ENCODE data around the gene CCDC177. TPM values are rescaled to one million over a fixed set of nuclear protein-coding genes. Genes with fewer than 3 reads are reported as not detected.
A peak's percentile ranks its signal among the peaks of the same experiment; 100 is the strongest.

CCDC177 gene
- total RNA-seq, 2 experiments from 2014 or later = not detected

DNA sequence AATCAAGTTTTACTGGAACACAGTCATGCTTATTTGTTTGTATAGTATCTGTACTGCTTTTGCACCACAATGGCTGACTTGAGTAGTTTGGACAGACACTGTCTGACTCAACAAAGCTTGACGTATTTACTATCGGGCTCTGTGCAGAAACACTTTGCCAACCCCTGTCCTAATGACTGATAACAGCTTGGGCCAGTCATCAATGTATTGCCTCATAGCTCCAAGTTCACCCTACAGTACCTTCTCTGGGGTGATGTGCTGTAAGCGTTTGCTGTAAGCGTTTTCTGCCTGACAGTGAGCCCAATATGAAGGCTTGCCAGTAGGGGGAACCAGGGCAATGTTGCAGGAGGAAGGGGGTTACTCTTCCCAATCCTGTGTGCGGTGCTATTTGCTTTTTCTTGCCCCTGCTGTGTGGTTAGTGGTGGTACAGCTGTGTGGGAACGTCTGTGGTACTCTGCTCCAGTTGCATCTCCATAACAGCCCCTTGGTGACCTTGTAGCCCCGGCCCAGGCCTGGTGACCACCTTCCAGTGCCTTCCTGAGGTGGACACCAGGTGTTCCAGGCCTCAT lies 5.4 kb upstream of the CCDC177 start:
- CTCF ChIA-PET (ENCODE audit: unreplicated experiment) = interaction anchor here (0.7 kb wide), 1 partner anchor 133 kb away, joined by 3 read pairs; no protein-coding TSS in a partner anchor
- Histone ChIP-seq H3K4me2 (ENCODE audit: low read length) (no peak overlapping the region), H3K4me3 (ENCODE audit: low read depth, low read length, poor library complexity, severe bottlenecking) (no peak overlapping the region), H3K27ac (ENCODE audit: low read depth, low read length, poor library complexity, severe bottlenecking) (no peak overlapping the region), H4K20me1 (ENCODE audit: insufficient read depth, low read length) (no peaks in the 10 kb centered on the region), H3K9me3 (ENCODE audit: low read length) (no peaks in the 10 kb centered on the region), H3K79me2 (ENCODE audit: insufficient read depth, low read depth, low read length) (no peaks in the 10 kb centered on the region), H2AFZ (ENCODE audit: low read length) (no peak overlapping the region), H3K36me3 (ENCODE audit: insufficient read depth, low read length) (no peaks in the 10 kb centered on the region), H3K9me2 (ENCODE audit: insufficient read depth, low read length) (no peaks in the 10 kb centered on the region), H3K4me1 (ENCODE audit: insufficient read depth, low read length, poor library complexity, severe bottlenecking) (peaks cover 7% of the 10 kb centered on the region)
- DNase-seq (ENCODE audit: low spot score) = peak; percentile 57
- no TSS peak for BruUV-seq (replicated peaks)
- POLR2A ChIA-PET = interaction anchor here (1.4 kb wide), 1 partner anchor 19 kb away, joined by 4 read pairs; no protein-coding TSS in a partner anchor
- TF ChIP-seq EZH2phosphoT487 (IDR thresholded peaks at IDR 0.05; ENCODE audit: borderline replicate concordance, low read depth, low read length) = no peak
- TF ChIP-seq, protein P1, sequence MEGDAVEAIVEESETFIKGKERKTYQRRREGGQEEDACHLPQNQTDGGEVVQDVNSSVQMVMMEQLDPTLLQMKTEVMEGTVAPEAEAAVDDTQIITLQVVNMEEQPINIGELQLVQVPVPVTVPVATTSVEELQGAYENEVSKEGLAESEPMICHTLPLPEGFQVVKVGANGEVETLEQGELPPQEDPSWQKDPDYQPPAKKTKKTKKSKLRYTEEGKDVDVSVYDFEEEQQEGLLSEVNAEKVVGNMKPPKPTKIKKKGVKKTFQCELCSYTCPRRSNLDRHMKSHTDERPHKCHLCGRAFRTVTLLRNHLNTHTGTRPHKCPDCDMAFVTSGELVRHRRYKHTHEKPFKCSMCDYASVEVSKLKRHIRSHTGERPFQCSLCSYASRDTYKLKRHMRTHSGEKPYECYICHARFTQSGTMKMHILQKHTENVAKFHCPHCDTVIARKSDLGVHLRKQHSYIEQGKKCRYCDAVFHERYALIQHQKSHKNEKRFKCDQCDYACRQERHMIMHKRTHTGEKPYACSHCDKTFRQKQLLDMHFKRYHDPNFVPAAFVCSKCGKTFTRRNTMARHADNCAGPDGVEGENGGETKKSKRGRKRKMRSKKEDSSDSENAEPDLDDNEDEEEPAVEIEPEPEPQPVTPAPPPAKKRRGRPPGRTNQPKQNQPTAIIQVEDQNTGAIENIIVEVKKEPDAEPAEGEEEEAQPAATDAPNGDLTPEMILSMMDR (conservative IDR thresholded peaks at IDR 0.05; ENCODE audit: low read length) = peak; percentile 76
- intact Hi-C loops (cut with micrococcal nuclease; ENCODE audit: unreplicated experiment) = loop anchor here (10.0 kb wide), 2 partner anchors 235 to 435 kb away; no protein-coding TSS in a partner anchor

DNA sequence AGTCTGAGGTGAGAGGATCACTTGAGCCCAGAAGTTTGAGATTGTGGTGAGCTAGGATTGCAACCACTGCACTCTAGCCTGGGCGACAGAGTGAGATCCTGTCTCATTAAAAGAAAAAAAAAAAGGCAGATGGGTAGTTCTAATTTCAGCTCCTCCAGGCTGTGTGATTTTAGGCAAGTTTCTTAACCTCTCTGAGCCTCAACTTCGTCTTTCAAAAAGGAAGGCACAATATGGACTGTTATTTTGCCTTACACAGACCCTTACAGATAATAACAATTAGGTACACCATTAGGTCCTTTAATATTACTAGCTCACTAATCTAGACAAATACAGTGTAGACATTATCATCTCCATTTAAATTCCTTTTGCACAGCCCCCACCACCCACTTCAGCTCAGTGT lies 4.8 kb upstream of the CCDC177 start:
- intact Hi-C loops (cut with micrococcal nuclease; ENCODE audit: unreplicated experiment) = no loop called here
- no TSS peak for BruUV-seq (replicated peaks)
- H3K4me1 ChIP-seq (ENCODE audit: insufficient read depth, low read length, poor library complexity, severe bottlenecking) = peaks cover 7% of the 10 kb centered on the region
- H3K4me2 ChIP-seq (ENCODE audit: low read length) = no peak overlapping the region
- no peaks in the 10 kb centered on the region for H3K36me3 ChIP-seq (ENCODE audit: insufficient read depth, low read length)
- H3K9me2 ChIP-seq (ENCODE audit: insufficient read depth, low read length) = no peaks in the 10 kb centered on the region
- no peaks in the 10 kb centered on the region for H4K20me1 ChIP-seq (ENCODE audit: insufficient read depth, low read length)
- ChIA-PET CTCF (ENCODE audit: unreplicated experiment) (interaction anchor here (0.6 to 0.7 kb wide), 2 partner anchors 133 to 182 kb away, joined by 3 read pairs; no protein-coding TSS in a partner anchor), POLR2A (interaction anchor here (0.7 to 1.4 kb wide), 2 partner anchors 18 to 24 kb away, joined by 3 to 4 read pairs; no protein-coding TSS in a partner anchor)
- no peak overlapping the region for H2AFZ ChIP-seq (ENCODE audit: low read length)
- H3K9me3 ChIP-seq (ENCODE audit: low read length) = no peaks in the 10 kb centered on the region
- no peak for DNase-seq (ENCODE audit: low spot score)
- H3K27ac ChIP-seq (ENCODE audit: low read depth, low read length, poor library complexity, severe bottlenecking) = no peak overlapping the region
- no peak overlapping the region for H3K4me3 ChIP-seq (ENCODE audit: low read depth, low read length, poor library complexity, severe bottlenecking)
- H3K79me2 ChIP-seq (ENCODE audit: insufficient read depth, low read depth, low read length) = no peaks in the 10 kb centered on the region
- TF ChIP-seq, protein P1 (conservative IDR thresholded peaks at IDR 0.05; ENCODE audit: low read length) = no peak
- no peak for TF ChIP-seq EZH2phosphoT487 (IDR thresholded peaks at IDR 0.05; ENCODE audit: borderline replicate concordance, low read depth, low read length)

DNA sequence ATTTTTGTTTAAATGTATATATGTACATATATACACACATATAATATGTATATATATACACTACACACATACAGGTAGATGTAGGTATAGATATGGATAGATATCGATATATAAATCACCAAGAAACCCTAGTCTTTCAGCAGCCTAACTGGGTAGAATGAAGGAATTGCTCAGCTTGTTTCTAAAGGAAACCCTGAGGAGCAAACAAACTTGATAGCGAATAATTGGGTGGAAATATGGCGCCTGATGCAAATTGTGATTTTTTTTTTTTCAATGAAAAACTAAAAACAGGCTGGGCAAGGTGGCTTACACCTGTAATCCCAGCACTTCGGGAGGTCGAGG lies 254 bp upstream of the CCDC177 start:
- ChIA-PET CTCF (ENCODE audit: unreplicated experiment) (no interaction called here), POLR2A (no interaction called here)
- no TSS peak for BruUV-seq (replicated peaks)
- H3K27ac ChIP-seq (ENCODE audit: low read depth, low read length, poor library complexity, severe bottlenecking) = no peak overlapping the region
- H3K9me2 ChIP-seq (ENCODE audit: insufficient read depth, low read length) = no peaks in the 10 kb centered on the region
- no peaks in the 10 kb centered on the region for H3K9me3 ChIP-seq (ENCODE audit: low read length)
- no peaks in the 10 kb centered on the region for H3K36me3 ChIP-seq (ENCODE audit: insufficient read depth, low read length)
- H3K4me1 ChIP-seq (ENCODE audit: insufficient read depth, low read length, poor library complexity, severe bottlenecking) = no peaks in the 10 kb centered on the region
- no peak overlapping the region for H3K4me3 ChIP-seq (ENCODE audit: low read depth, low read length, poor library complexity, severe bottlenecking)
- TF ChIP-seq EZH2phosphoT487 (IDR thresholded peaks at IDR 0.05; ENCODE audit: borderline replicate concordance, low read depth, low read length) = no peak
- TF ChIP-seq, protein P1 (conservative IDR thresholded peaks at IDR 0.05; ENCODE audit: low read length) = peak; percentile 28; the same call in 1 of the 2 replicates
- no peaks in the 10 kb centered on the region for H3K79me2 ChIP-seq (ENCODE audit: insufficient read depth, low read depth, low read length)
- H2AFZ ChIP-seq (ENCODE audit: low read length) = no peak overlapping the region
- no peak overlapping the region for H3K4me2 ChIP-seq (ENCODE audit: low read length)
- no peaks in the 10 kb centered on the region for H4K20me1 ChIP-seq (ENCODE audit: insufficient read depth, low read length)
- no peak for DNase-seq (ENCODE audit: low spot score)
- intact Hi-C loops (cut with micrococcal nuclease; ENCODE audit: unreplicated experiment) = loop anchor here (2.0 kb wide), 1 partner anchor 332 kb away; no protein-coding TSS in a partner anchor
